ENCODE measurements around the gene BBS9. TPM values are rescaled to one million over a fixed set of nuclear protein-coding genes. Genes with fewer than 3 reads are reported as not detected.

Gene BBS9
- total RNA-seq, 1 donor from 2014 or later = 18.6 TPM

- ATAC-seq (ENCODE audit: low read depth) = no peak
- DNase-seq = no peak
- ChIA-PET CTCF (no interaction called here), POLR2A (no interaction called here)
- peaks cover 2% of the 10 kb centered on the region for H3K9me3 Mint-ChIP-seq
- intact Hi-C loops (cut with micrococcal nuclease) = no loop called here
- H3K36me3 Mint-ChIP-seq (ENCODE audit: low read depth) = peaks cover 2% of the 10 kb centered on the region
- no peaks in the 10 kb centered on the region for H3K27me3 Mint-ChIP-seq
- no peak overlapping the region for H3K4me3 Mint-ChIP-seq
- H3K4me1 Mint-ChIP-seq = no peaks in the 10 kb centered on the region
- H3K27ac Mint-ChIP-seq = no peak overlapping the region
- no peak for TF ChIP-seq CTCF (IDR thresholded peaks at IDR 0.05)
These were observed 318.7 kb downstream of the BBS9 start for GRCh38 chr7:33448035-33448434.

- H3K9me3 Mint-ChIP-seq = peaks cover 2% of the 10 kb centered on the region
- CTCF ChIA-PET = no interaction called here
These were observed 320.5 kb downstream of the BBS9 start for GRCh38 chr7:33449847-33450246.

GRCh38 chr7:33452805-33453502, 323.6 kb downstream of the BBS9 start:
- DNase-seq = no peak
- Mint-ChIP-seq H3K9me3 (peaks cover 2% of the 10 kb centered on the region), H3K36me3 (ENCODE audit: low read depth) (peaks cover 2% of the 10 kb centered on the region), H3K4me1 (no peaks in the 10 kb centered on the region), H3K4me3 (no peak overlapping the region), H3K27ac (no peak overlapping the region), H3K27me3 (no peaks in the 10 kb centered on the region)
- CTCF ChIA-PET = no interaction called here
- TF ChIP-seq CTCF (IDR thresholded peaks at IDR 0.05) = no peak
- POLR2A ChIA-PET = no interaction called here
- no peak for ATAC-seq (ENCODE audit: low read depth)
- intact Hi-C loops (cut with micrococcal nuclease) = no loop called here

More at GRCh38 chr7:33449847-33450246, 320.5 kb downstream of the BBS9 start:
- no peak for ATAC-seq (ENCODE audit: low read depth)
- TF ChIP-seq CTCF (IDR thresholded peaks at IDR 0.05) = no peak
- no peak for DNase-seq
- no peaks in the 10 kb centered on the region for H3K4me1 Mint-ChIP-seq
- no peaks in the 10 kb centered on the region for H3K27me3 Mint-ChIP-seq
- no peak overlapping the region for H3K27ac Mint-ChIP-seq
- H3K36me3 Mint-ChIP-seq (ENCODE audit: low read depth) = peaks cover 2% of the 10 kb centered on the region
- intact Hi-C loops (cut with micrococcal nuclease) = no loop called here
- no peak overlapping the region for H3K4me3 Mint-ChIP-seq
- POLR2A ChIA-PET = no interaction called here

GRCh38 chr7:33457039-33457438, 327.7 kb downstream of the BBS9 start:
- POLR2A ChIA-PET = no interaction called here
- Mint-ChIP-seq H3K4me3 (no peak overlapping the region), H3K9me3 (peaks cover 2% of the 10 kb centered on the region), H3K27ac (no peak overlapping the region), H3K36me3 (ENCODE audit: low read depth) (no peaks in the 10 kb centered on the region), H3K4me1 (no peaks in the 10 kb centered on the region), H3K27me3 (no peaks in the 10 kb centered on the region)
- CTCF ChIA-PET = interaction anchor here (1.0 kb wide), 1 partner anchor 13 kb away, joined by 3 read pairs; no protein-coding TSS in a partner anchor
- DNase-seq = no peak
- ATAC-seq (ENCODE audit: low read depth) = no peak
- intact Hi-C loops (cut with micrococcal nuclease) = no loop called here
- no peak for TF ChIP-seq CTCF (IDR thresholded peaks at IDR 0.05)

- CTCF ChIA-PET = no interaction called here
- no peak for DNase-seq
- H3K9me3 Mint-ChIP-seq = peaks cover 2% of the 10 kb centered on the region
- H3K27ac Mint-ChIP-seq = no peak overlapping the region
- no peak for ATAC-seq (ENCODE audit: low read depth)
- H3K4me1 Mint-ChIP-seq = no peaks in the 10 kb centered on the region
- POLR2A ChIA-PET = no interaction called here
- TF ChIP-seq CTCF (IDR thresholded peaks at IDR 0.05) = no peak
- no peaks in the 10 kb centered on the region for H3K27me3 Mint-ChIP-seq
- H3K4me3 Mint-ChIP-seq = no peak overlapping the region
- H3K36me3 Mint-ChIP-seq (ENCODE audit: low read depth) = no peaks in the 10 kb centered on the region
- intact Hi-C loops (cut with micrococcal nuclease) = no loop called here
These were observed 329.2 kb downstream of the BBS9 start for GRCh38 chr7:33458581-33458980.
